ENCODE measurements around the gene MBOAT2.

DNA sequence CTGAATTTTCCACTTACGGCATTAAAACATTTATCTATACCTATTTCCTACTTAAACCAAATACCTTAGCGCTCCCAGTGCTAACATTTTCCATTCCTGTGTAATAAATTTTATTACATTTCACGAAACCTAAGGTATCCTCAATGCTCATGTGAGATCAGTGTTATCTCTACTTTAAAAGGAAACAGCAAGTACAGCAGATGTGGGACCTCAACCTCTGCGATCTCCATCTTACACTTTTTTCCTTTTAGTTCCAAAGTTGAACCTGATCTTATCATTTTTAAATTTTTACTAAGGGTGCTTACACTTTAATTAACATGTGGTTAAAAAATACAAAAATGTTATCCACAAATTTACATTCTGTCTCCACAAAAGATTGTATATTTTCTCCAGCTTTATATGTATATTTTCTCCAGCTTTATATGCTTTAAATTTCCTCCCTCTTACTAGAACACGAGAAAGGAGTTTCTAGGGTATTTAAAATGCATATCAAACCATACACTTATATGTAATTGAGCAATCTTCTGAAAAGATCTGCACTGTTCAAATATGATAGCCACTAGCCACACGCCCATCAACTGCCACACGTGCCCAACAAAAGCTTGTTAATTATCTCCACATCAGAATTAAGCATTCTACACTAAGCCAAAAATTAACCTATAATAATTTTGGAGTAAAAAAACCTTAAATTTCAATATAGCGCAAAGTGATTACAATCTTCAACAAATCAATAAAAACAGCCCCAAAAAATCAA lies 38.1 kb downstream of the MBOAT2 start:
- TF ChIP-seq CTCF (IDR thresholded peaks at IDR 0.05; ENCODE audit: insufficient read depth, low read length, poor library complexity, severe bottlenecking) (no peak), EZH2phosphoT487 (conservative IDR thresholded peaks at IDR 0.05; ENCODE audit: low read length) (no peak)

All from SU-DHL-6 (cell line).